ENCODE measurements around the gene SPART. TPM values are rescaled to one million over a fixed set of nuclear protein-coding genes. Genes with fewer than 3 reads are reported as not detected.

SPART gene
- polyA plus RNA-seq, 1 of the 3 experiments (the other 2 are of a cell fraction), result 4.8 TPM

DNA sequence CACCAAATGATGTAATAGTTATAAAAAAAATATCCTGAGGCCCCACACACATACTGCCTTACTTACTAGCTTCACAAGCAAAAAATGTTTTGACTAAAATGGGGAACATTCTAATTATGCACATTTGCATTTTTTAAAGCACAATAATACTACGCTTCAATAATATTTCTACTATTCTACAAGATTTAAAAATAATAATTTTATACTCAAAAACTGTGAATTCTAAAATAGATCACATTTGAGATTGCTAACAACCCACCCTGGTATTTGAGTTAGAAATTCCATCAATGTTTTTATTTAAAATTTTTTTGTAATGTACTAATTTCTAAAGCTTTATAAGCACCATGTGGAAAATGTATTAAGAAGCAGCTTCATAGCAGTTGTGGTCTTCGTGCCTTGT, 72.8 kb downstream of the SPART start:
- TF ChIP-seq, protein P1, sequence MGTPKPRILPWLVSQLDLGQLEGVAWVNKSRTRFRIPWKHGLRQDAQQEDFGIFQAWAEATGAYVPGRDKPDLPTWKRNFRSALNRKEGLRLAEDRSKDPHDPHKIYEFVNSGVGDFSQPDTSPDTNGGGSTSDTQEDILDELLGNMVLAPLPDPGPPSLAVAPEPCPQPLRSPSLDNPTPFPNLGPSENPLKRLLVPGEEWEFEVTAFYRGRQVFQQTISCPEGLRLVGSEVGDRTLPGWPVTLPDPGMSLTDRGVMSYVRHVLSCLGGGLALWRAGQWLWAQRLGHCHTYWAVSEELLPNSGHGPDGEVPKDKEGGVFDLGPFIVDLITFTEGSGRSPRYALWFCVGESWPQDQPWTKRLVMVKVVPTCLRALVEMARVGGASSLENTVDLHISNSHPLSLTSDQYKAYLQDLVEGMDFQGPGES (IDR thresholded peaks at IDR 0.05; ENCODE audit: low read depth, low read length), result no peak
- TF ChIP-seq YY1 (IDR thresholded peaks at IDR 0.05; ENCODE audit: low read depth), result no peak
- TF ChIP-seq RAD21 (IDR thresholded peaks at IDR 0.05; ENCODE audit: low read length), result no peak
- TF ChIP-seq TCF12 (IDR thresholded peaks at IDR 0.05), result no peak
- TF ChIP-seq MAX (IDR thresholded peaks at IDR 0.05; ENCODE audit: low read depth), result no peak
- no peak for TF ChIP-seq GATA2 (CRISPR knock-in tag; IDR thresholded peaks at IDR 0.05)
- TF ChIP-seq FOXJ3 (CRISPR knock-in tag; IDR thresholded peaks at IDR 0.05), result no peak
- TF ChIP-seq, protein P2, sequence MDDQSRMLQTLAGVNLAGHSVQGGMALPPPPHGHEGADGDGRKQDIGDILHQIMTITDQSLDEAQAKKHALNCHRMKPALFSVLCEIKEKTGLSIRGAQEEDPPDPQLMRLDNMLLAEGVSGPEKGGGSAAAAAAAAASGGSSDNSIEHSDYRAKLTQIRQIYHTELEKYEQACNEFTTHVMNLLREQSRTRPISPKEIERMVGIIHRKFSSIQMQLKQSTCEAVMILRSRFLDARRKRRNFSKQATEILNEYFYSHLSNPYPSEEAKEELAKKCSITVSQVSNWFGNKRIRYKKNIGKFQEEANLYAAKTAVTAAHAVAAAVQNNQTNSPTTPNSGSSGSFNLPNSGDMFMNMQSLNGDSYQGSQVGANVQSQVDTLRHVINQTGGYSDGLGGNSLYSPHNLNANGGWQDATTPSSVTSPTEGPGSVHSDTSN (IDR thresholded peaks at IDR 0.05), result no peak
- TF ChIP-seq EP300 (IDR thresholded peaks at IDR 0.05; ENCODE audit: borderline replicate concordance in 1 of 2, low read depth in 1 of 2, low read length in 1 of 2), result no peak
- no peak for TF ChIP-seq NRF1 (IDR thresholded peaks at IDR 0.05; ENCODE audit: low read depth, low read length)
- no peak for TF ChIP-seq NFIC (IDR thresholded peaks at IDR 0.05; ENCODE audit: borderline replicate concordance)
- TF ChIP-seq, protein P3, sequence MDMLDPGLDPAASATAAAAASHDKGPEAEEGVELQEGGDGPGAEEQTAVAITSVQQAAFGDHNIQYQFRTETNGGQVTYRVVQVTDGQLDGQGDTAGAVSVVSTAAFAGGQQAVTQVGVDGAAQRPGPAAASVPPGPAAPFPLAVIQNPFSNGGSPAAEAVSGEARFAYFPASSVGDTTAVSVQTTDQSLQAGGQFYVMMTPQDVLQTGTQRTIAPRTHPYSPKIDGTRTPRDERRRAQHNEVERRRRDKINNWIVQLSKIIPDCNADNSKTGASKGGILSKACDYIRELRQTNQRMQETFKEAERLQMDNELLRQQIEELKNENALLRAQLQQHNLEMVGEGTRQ (IDR thresholded peaks at IDR 0.05; ENCODE audit: borderline replicate concordance, low read depth, low read length), result no peak
- TF ChIP-seq, protein P4, sequence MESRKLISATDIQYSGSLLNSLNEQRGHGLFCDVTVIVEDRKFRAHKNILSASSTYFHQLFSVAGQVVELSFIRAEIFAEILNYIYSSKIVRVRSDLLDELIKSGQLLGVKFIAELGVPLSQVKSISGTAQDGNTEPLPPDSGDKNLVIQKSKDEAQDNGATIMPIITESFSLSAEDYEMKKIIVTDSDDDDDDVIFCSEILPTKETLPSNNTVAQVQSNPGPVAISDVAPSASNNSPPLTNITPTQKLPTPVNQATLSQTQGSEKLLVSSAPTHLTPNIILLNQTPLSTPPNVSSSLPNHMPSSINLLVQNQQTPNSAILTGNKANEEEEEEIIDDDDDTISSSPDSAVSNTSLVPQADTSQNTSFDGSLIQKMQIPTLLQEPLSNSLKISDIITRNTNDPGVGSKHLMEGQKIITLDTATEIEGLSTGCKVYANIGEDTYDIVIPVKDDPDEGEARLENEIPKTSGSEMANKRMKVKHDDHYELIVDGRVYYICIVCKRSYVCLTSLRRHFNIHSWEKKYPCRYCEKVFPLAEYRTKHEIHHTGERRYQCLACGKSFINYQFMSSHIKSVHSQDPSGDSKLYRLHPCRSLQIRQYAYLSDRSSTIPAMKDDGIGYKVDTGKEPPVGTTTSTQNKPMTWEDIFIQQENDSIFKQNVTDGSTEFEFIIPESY (IDR thresholded peaks at IDR 0.05; ENCODE audit: borderline replicate concordance, low read depth), result no peak
- no peak for TF ChIP-seq EZH2phosphoT487 (IDR thresholded peaks at IDR 0.05; ENCODE audit: borderline replicate concordance, low read depth)
- no peak for TF ChIP-seq CTCF (IDR thresholded peaks at IDR 0.05)
- no peaks in the 10 kb centered on the region for H4K20me1 ChIP-seq (ENCODE audit: insufficient read depth)
- no peak overlapping the region for H3K27ac ChIP-seq (ENCODE audit: low read depth in 2 of 2, low read length in 1 of 2)
- H3K36me3 ChIP-seq (replicated peaks in 1 of 2; ENCODE audit: control insufficient read depth in 1 of 2, insufficient read depth in 2 of 2, low read length in 1 of 2), result no peaks in the 10 kb centered on the region
- no peak overlapping the region for H2AFZ ChIP-seq (ENCODE audit: low read depth)
- no peaks in the 10 kb centered on the region for H3K27me3 ChIP-seq (ENCODE audit: insufficient read depth)
- H3K4me3 ChIP-seq (ENCODE audit: low read depth in 2 of 2, low read length in 1 of 2), result no peak overlapping the region
- CTCF ChIA-PET, result interaction anchor here (0.7 to 14.1 kb wide), 6 partner anchors 10 to 522 kb away, joined by 3 to 228 read pairs (median 21); no protein-coding TSS in a partner anchor
- no peaks in the 10 kb centered on the region for H3K9me2 ChIP-seq
- H3K4me1 ChIP-seq (ENCODE audit: control insufficient read depth in 1 of 2, insufficient read depth in 2 of 2, low read depth in 1 of 2, low read length in 1 of 2), result 0 out of 4 replicates have a peak, but pooled peaks cover 0 to 5% of the 10 kb centered on the region in 2 experiments
- H3K79me2 ChIP-seq (ENCODE audit: insufficient read depth), result no peaks in the 10 kb centered on the region
- no peak overlapping the region for H3K4me2 ChIP-seq
- POLR2A ChIA-PET, result no interaction called here
- H3F3A ChIP-seq (replicated peaks; ENCODE audit: insufficient read depth), result no peaks in the 10 kb centered on the region
- H3K9ac ChIP-seq, result no peak overlapping the region
- WGBS (ENCODE audit: low lambda C conversion rate), result 92% methylated on average over 2 of the region's 2 CpGs
- no peaks in the 10 kb centered on the region for H3K9me3 ChIP-seq
- no peak for DNase-seq

Measured in SK-N-SH (cell line).